HL-60 (cell line): ENCODE results near the gene RPS6KA6.

Source experiments
- DNase-seq, 2 experiments: peaks; one replicate each; pipeline ENCODE4 v3.0.0-alpha.2; 2010 to 2020; ENCODE audit warnings: low read depth in 1 of 2, low spot score in 1 of 2
- H3K27ac ChIP-seq: fragments of 250-450 bp; sonication (Bioruptor Pico); replicated peaks from 2 replicates; pipeline ENCODE4 v1.5.1; 2020; ENCODE audit warnings: mild to moderate bottlenecking, moderate library complexity
- H3K27me3 ChIP-seq: fragments of 250-450 bp; sonication (Bioruptor Pico); 2 replicates; pipeline ENCODE4 v1.5.1; 2021; ENCODE audit warnings: mild to moderate bottlenecking, moderate library complexity; ENCODE audit not compliant: insufficient read depth, poor library complexity, severe bottlenecking
- H3K4me3 ChIP-seq: replicated peaks from 2 replicates; pipeline ENCODE4 v1.5.1; 2011; ENCODE audit warnings: mild to moderate bottlenecking, control low read depth, low read length; ENCODE audit not compliant: insufficient read depth
- GABPA ChIP-seq: IDR thresholded peaks from 2 replicates; pipeline ENCODE4 v1.6.1; 2012; ENCODE audit warnings: low read depth
- POLR2AphosphoS5 ChIP-seq: IDR thresholded peaks from 2 replicates; pipeline ENCODE4 v1.6.1; 2012; ENCODE audit warnings: low read depth
- SPI1 ChIP-seq: IDR thresholded peaks from 2 replicates; pipeline ENCODE4 v1.6.1; 2012; ENCODE audit warnings: low read depth, mild to moderate bottlenecking, borderline replicate concordance
- TF ChIP-seq, protein P1 (sequence below): IDR thresholded peaks from 2 replicates; pipeline ENCODE4 v1.6.1; 2012; ENCODE audit warnings: low read depth; ENCODE audit not compliant: insufficient replicate concordance
- TF ChIP-seq, protein P2 (sequence below): IDR thresholded peaks from one replicate; pipeline ENCODE4 v1.5.1; 2011; ENCODE audit warnings: low read length, control low read depth, inconsistent platforms; ENCODE audit not compliant: insufficient read depth

The RPS6KA6 gene

DNA sequence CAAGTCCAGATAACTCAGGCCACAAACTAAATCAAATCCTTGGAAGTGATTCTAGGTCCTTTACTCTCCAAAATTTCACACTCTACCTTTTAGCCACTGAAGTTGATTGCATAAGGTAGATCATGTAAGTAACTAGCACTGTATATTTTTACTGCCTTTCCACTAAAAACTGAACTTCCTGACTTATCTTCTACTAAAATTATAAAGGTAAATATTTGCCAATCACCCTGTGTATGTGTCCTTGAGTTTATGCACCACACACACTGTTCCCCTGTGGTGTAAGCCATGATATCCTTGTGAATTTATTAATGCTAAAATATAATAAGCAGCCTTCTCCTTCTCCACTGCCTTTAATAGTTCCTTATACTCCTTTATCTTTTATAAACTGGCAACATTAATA, 25.6 kb downstream of the RPS6KA6 start:
- TF ChIP-seq POLR2AphosphoS5 (no peak), GABPA (no peak), SPI1 (no peak)
- TF ChIP-seq, protein P1, sequence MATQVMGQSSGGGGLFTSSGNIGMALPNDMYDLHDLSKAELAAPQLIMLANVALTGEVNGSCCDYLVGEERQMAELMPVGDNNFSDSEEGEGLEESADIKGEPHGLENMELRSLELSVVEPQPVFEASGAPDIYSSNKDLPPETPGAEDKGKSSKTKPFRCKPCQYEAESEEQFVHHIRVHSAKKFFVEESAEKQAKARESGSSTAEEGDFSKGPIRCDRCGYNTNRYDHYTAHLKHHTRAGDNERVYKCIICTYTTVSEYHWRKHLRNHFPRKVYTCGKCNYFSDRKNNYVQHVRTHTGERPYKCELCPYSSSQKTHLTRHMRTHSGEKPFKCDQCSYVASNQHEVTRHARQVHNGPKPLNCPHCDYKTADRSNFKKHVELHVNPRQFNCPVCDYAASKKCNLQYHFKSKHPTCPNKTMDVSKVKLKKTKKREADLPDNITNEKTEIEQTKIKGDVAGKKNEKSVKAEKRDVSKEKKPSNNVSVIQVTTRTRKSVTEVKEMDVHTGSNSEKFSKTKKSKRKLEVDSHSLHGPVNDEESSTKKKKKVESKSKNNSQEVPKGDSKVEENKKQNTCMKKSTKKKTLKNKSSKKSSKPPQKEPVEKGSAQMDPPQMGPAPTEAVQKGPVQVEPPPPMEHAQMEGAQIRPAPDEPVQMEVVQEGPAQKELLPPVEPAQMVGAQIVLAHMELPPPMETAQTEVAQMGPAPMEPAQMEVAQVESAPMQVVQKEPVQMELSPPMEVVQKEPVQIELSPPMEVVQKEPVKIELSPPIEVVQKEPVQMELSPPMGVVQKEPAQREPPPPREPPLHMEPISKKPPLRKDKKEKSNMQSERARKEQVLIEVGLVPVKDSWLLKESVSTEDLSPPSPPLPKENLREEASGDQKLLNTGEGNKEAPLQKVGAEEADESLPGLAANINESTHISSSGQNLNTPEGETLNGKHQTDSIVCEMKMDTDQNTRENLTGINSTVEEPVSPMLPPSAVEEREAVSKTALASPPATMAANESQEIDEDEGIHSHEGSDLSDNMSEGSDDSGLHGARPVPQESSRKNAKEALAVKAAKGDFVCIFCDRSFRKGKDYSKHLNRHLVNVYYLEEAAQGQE: no peak
- TF ChIP-seq, protein P2, sequence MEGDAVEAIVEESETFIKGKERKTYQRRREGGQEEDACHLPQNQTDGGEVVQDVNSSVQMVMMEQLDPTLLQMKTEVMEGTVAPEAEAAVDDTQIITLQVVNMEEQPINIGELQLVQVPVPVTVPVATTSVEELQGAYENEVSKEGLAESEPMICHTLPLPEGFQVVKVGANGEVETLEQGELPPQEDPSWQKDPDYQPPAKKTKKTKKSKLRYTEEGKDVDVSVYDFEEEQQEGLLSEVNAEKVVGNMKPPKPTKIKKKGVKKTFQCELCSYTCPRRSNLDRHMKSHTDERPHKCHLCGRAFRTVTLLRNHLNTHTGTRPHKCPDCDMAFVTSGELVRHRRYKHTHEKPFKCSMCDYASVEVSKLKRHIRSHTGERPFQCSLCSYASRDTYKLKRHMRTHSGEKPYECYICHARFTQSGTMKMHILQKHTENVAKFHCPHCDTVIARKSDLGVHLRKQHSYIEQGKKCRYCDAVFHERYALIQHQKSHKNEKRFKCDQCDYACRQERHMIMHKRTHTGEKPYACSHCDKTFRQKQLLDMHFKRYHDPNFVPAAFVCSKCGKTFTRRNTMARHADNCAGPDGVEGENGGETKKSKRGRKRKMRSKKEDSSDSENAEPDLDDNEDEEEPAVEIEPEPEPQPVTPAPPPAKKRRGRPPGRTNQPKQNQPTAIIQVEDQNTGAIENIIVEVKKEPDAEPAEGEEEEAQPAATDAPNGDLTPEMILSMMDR: no peak
- no peaks in the 10 kb centered on the region for H3K27me3 ChIP-seq
- no peak for DNase-seq
- no peak overlapping the region for H3K4me3 ChIP-seq
- H3K27ac ChIP-seq: no peak overlapping the region

DNA sequence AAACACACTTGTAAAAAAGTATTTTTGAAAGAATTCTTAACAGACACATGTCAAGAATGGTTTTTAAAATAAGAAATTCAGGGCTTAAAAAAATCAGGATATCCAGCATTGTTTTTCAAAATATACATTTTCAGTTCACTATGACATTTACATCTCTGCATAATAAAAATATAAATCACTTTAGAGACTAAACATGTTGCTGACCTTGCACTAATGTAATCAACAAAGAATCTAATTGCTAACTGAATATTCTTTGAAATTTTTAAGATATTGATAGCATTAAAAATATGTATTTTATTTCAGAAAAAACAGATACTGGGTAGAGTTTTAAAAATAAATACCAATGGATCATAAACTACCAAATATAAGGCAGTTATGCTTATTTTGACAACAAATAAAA, 26.4 kb downstream of the RPS6KA6 start:
- H3K27ac ChIP-seq: no peak overlapping the region
- no peaks in the 10 kb centered on the region for H3K27me3 ChIP-seq
- TF ChIP-seq, protein P1: no peak
- TF ChIP-seq GABPA: no peak
- no peak overlapping the region for H3K4me3 ChIP-seq
- no peak for DNase-seq

DNA sequence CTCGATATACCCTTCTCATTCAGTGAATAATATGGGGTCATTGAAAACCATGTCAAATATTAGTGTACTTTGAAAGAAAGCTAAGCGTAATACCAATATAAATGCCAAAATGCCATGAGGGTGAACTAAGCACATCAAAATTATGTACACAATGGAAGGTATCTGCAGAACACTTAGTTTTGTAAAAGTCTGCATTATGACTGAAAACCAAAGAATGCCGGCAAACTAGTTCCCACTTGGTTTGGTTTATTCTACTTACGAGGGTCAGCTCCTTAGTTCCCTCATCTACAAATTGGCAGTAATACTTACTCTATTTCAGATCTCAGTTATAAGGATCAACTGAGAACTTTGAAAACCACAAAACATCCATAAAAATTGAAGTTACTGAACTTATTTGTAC, 27.3 kb downstream of the RPS6KA6 start:
- H3K4me3 ChIP-seq: no peak overlapping the region
- no peak overlapping the region for H3K27ac ChIP-seq
- DNase-seq: no peak
- no peaks in the 10 kb centered on the region for H3K27me3 ChIP-seq
- TF ChIP-seq GABPA (no peak), POLR2AphosphoS5 (no peak), SPI1 (no peak)
- TF ChIP-seq, protein P2: no peak
- TF ChIP-seq, protein P1: no peak

DNA sequence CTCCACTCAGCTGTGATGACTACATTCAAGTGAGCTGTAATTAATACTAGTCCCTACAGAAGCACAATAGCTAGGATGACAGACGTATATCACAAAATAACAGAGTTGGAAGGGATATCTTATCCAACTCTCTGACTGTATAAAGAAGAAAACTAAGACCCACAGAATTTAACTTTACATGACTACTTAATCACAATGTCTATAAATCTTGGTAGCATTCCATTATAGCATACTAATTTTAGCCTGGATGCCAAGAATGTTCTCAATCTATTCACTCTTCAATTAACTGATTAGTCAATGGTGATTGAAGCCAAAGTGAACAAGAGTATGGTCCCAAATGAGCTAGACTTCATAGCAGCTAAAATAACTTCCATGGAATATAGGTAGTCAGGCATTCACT, 31.2 kb downstream of the RPS6KA6 start:
- DNase-seq: no peak
- H3K27ac ChIP-seq: no peak overlapping the region
- H3K4me3 ChIP-seq: no peak overlapping the region
- no peak for TF ChIP-seq GABPA
- TF ChIP-seq, protein P2: no peak
- TF ChIP-seq, protein P1: no peak
- TF ChIP-seq POLR2AphosphoS5: no peak
- no peak for TF ChIP-seq SPI1
- H3K27me3 ChIP-seq: no peaks in the 10 kb centered on the region
